GM12872 (cell line): ENCODE measurements around the gene ADAMTS8.

ENCODE experiments used
- CTCF ChIP-seq: IDR thresholded peaks from 3 replicates; pipeline ENCODE4 v1.5.1; 2011; ENCODE audit warnings: low read depth, mild to moderate bottlenecking, low read length, moderate library complexity; ENCODE audit not compliant: insufficient read depth

ADAMTS8 gene

GRCh38 chr11:130469181-130469580, 40.8 kb upstream of the ADAMTS8 start:
- TF ChIP-seq CTCF, result no peak

- TF ChIP-seq CTCF, result no peak
Measured at GRCh38 chr11:130467116-130467900, 38.9 kb upstream of the ADAMTS8 start.

- TF ChIP-seq CTCF, result no peak
Measured at GRCh38 chr11:130465263-130465662, 36.9 kb upstream of the ADAMTS8 start.

- no peak for TF ChIP-seq CTCF
Measured at GRCh38 chr11:130464291-130464812, 35.9 kb upstream of the ADAMTS8 start.

- no peak for TF ChIP-seq CTCF
Measured at GRCh38 chr11:130462931-130463330, 34.5 kb upstream of the ADAMTS8 start.

- no peak for TF ChIP-seq CTCF
Measured at GRCh38 chr11:130462101-130462885, 33.9 kb upstream of the ADAMTS8 start.

- TF ChIP-seq CTCF, result no peak
Measured at GRCh38 chr11:130459521-130459920, 31.1 kb upstream of the ADAMTS8 start.
